Measurements from ENCODE around the gene MT4. TPM values are rescaled to one million over a fixed set of nuclear protein-coding genes. Genes with fewer than 3 reads are reported as not detected.

The MT4 gene
- total and polyA plus RNA-seq, 2 of the 4 experiments (the other 2 are of a cell fraction): not detected

DNA sequence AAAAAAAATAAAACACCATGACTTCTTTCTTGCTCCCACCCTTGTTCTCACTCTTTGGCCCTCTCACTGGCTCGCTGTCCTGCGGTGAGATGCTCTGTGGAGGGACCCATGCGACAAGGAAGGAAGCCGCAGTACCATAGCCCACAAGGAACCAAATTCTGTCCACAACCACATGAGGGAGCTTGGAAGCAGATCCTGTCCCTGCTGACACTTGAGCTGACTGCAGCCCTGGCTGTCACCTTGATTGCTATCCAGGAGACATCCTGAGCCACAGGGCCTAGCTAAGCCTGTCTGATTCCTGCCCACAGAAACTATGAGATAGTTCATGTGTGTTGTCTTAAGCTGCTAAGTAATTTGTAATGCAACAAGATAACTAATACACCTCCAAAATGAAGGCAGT lies 38.7 kb downstream of the MT4 start:
- no peaks in the 10 kb centered on the region for H3K36me3 ChIP-seq (ENCODE audit: control insufficient read depth, insufficient read depth, low read length)

More for the DNA sequence above, 38.7 kb downstream of the MT4 start:
- H3K79me1 ChIP-seq (ENCODE audit: low read depth in 1 of 2, low read length in 2 of 2): peaks cover 0 to 12% of the 10 kb centered on the region in 2 experiments; a peak in 1 of 4 replicates
- dilution Hi-C loops (cut with HindIII; ENCODE audit: low sequenced_read_pairs, unreplicated experiment): no loop called here
- no peak for TF ChIP-seq FOS (IDR thresholded peaks at IDR 0.05; ENCODE audit: low read depth, low read length)
- TF ChIP-seq RAD21 (IDR thresholded peaks at IDR 0.05; ENCODE audit: low read length): peak; percentile 56
- TF ChIP-seq, protein P1, sequence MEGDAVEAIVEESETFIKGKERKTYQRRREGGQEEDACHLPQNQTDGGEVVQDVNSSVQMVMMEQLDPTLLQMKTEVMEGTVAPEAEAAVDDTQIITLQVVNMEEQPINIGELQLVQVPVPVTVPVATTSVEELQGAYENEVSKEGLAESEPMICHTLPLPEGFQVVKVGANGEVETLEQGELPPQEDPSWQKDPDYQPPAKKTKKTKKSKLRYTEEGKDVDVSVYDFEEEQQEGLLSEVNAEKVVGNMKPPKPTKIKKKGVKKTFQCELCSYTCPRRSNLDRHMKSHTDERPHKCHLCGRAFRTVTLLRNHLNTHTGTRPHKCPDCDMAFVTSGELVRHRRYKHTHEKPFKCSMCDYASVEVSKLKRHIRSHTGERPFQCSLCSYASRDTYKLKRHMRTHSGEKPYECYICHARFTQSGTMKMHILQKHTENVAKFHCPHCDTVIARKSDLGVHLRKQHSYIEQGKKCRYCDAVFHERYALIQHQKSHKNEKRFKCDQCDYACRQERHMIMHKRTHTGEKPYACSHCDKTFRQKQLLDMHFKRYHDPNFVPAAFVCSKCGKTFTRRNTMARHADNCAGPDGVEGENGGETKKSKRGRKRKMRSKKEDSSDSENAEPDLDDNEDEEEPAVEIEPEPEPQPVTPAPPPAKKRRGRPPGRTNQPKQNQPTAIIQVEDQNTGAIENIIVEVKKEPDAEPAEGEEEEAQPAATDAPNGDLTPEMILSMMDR (conservative IDR thresholded peaks at IDR 0.05; ENCODE audit: low read depth, low read length): peak; percentile 47
- TF ChIP-seq SMC3 (IDR thresholded peaks at IDR 0.05; ENCODE audit: low read depth, low read length): peak; percentile 42
- no peak overlapping the region for H3K56ac ChIP-seq (ENCODE audit: extremely low read depth, insufficient read depth, low read length)
- H2AK9ac ChIP-seq (replicated peaks; ENCODE audit: low read depth, low read length, poor library complexity): peak overlapping the region; percentile 26
- peak overlapping the region; percentile 60; the same call in 1 of the 2 replicates for H2BK120ac ChIP-seq (ENCODE audit: low read depth, low read length)
- peaks cover 11% of the 10 kb centered on the region for H3K4me1 ChIP-seq (ENCODE audit: control insufficient read depth, insufficient read depth, low read length)
- intact Hi-C loops (cut with micrococcal nuclease): loop anchor here (10.0 kb wide), 2 partner anchors 181 to 249 kb away; no protein-coding TSS in a partner anchor
- no peak overlapping the region for H3K18ac ChIP-seq (ENCODE audit: low read depth, low read length)
- no peak overlapping the region for H3K4me2 ChIP-seq (ENCODE audit: low read depth, low read length)
- no peak for ATAC-seq (ENCODE audit: low read depth)
- no peak overlapping the region for H2BK5ac ChIP-seq (ENCODE audit: low read depth, low read length, poor library complexity, severe bottlenecking)
- peak overlapping the region; percentile 74 for H2AK5ac ChIP-seq (ENCODE audit: low read depth, low read length)
- H4K20me1 ChIP-seq (ENCODE audit: insufficient read depth, low read length): peaks cover 11% of the 10 kb centered on the region
- no TSS peak for BruUV-seq (replicated peaks)
- H4K8ac ChIP-seq (ENCODE audit: low read depth in 2 of 2, low read length in 2 of 2): peak overlapping the region in 1 of 2 experiments; percentile 39; a peak in 1 of 4 replicates
- ChIA-PET CTCF (interaction anchor here (0.6 to 1.3 kb wide), 5 partner anchors 9 to 242 kb away, joined by 3 to 10 read pairs (median 3); no protein-coding TSS in a partner anchor), POLR2A (ENCODE audit: unreplicated experiment) (no interaction called here)
- no peak overlapping the region for H3K9ac ChIP-seq (ENCODE audit: low read depth, low read length)
- no peak overlapping the region; the same call in 1 of the 2 replicates for H3K14ac ChIP-seq (replicated peaks; ENCODE audit: low read depth, low read length)
- H2BK20ac ChIP-seq (ENCODE audit: low read depth, low read length): peak overlapping the region; percentile 58; the same call in 1 of the 2 replicates
- no peak overlapping the region for H3K23ac ChIP-seq (ENCODE audit: low read depth, low read length)
- DNase-seq: peak; percentile 53
- peak overlapping the region; percentile 21; the same call in 1 of the 2 replicates for H4K91ac ChIP-seq (ENCODE audit: insufficient read depth, low read depth, low read length)
- peak overlapping the region; percentile 46; the same call in 2 of the 3 replicates for H2BK15ac ChIP-seq (ENCODE audit: low read depth, low read length)
- no peak overlapping the region for H3K27ac ChIP-seq (ENCODE audit: insufficient read depth, low read length)
- H3K4ac ChIP-seq (ENCODE audit: low read depth, low read length): peak overlapping the region; percentile 41; the same call in 1 of the 2 replicates
- no peak overlapping the region for H4K5ac ChIP-seq (ENCODE audit: low read depth, low read length)
- no peaks in the 10 kb centered on the region for H3K9me3 ChIP-seq (ENCODE audit: control insufficient read depth, insufficient read depth, low read length)
- peak overlapping the region; percentile 16 for H2AFZ ChIP-seq (replicated peaks; ENCODE audit: low read length, poor library complexity)
- in situ Hi-C loops (cut with MboI; ENCODE audit: low sequenced_read_pairs): loop anchor here (5.0 kb wide), 1 partner anchor 91 kb away; no protein-coding TSS in a partner anchor
- whole genome bisulfite sequencing, 2 experiments (ENCODE audit: extremely low coverage in 2 of 2, insufficient read length in 1 of 2): no CpG with 5 or more reads among the region's 4 CpGs
- H3K27me3 ChIP-seq (ENCODE audit: control insufficient read depth, insufficient read depth, low read length): no peaks in the 10 kb centered on the region
- no peak overlapping the region for H3K4me3 ChIP-seq (ENCODE audit: insufficient read depth, low read depth, low read length)
- H3K9me1 ChIP-seq (ENCODE audit: insufficient read depth, low read length): peaks cover 15% of the 10 kb centered on the region

Measured in IMR-90 (cell line).